ENCODE results near the gene CBL.
"Not testable (repeated sequence)": the region's sequence is repeated elsewhere in the genome, so short reads cannot be mapped to it uniquely, and the experiment has no call there.

DNA sequence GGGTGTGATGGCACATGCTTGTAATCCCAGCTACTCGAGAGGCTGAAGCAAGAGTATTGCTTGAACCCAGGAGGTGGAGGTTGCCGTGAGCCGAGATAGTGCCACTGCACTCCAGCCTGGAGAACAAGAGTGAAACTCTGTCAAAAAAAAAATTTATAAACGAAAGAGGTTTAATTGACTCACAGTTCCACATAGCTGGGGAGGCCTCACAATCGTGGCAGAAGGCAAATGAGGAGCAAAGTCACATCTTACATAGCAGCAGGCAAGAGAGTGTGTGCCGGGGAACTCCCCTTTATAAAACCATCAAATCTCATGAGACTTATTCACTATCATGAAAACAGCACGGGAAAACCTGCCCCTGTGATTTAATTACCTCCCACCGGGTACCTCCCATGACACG lies 21.7 kb upstream of the CBL start:
- not testable (repeated sequence) for TF ChIP-seq CTCF (IDR thresholded peaks at IDR 0.05); ZFX (IDR thresholded peaks at IDR 0.05; ENCODE audit: borderline replicate concordance)
